GM04503 (cell line): ENCODE results near the gene NAV1.
"Not testable (repeated sequence)": the region's sequence is repeated elsewhere in the genome, so short reads cannot be mapped to it uniquely, and the experiment has no call there.

Experiments
- DNase-seq: peaks from one replicate; pipeline ENCODE4 v3.0.0-alpha.2; 2012; ENCODE audit warnings: low read depth

The NAV1 gene

GRCh38 chr1:201528631-201529252 lies 10.2 kb upstream of the NAV1 start:
- DNase-seq = no peak

GRCh38 chr1:201530741-201531531 lies 8.0 kb upstream of the NAV1 start:
- no peak for DNase-seq

GRCh38 chr1:201531551-201532425 lies 7.1 kb upstream of the NAV1 start:
- DNase-seq = no peak

- no peak for DNase-seq
Observed at GRCh38 chr1:201533836-201534235, 5.1 kb upstream of the NAV1 start.

- no peak for DNase-seq
Observed at GRCh38 chr1:201535046-201535918, 3.6 kb upstream of the NAV1 start.

- no peak for DNase-seq
Observed at GRCh38 chr1:201535919-201536245, 3.0 kb upstream of the NAV1 start.

GRCh38 chr1:201536558-201536957 lies 2.4 kb upstream of the NAV1 start:
- DNase-seq = peak; percentile 79

GRCh38 chr1:201537028-201537427 lies 1.9 kb upstream of the NAV1 start:
- no peak for DNase-seq

GRCh38 chr1:201537467-201537866 lies 1.5 kb upstream of the NAV1 start:
- DNase-seq = no peak

- DNase-seq = no peak
Observed at GRCh38 chr1:201537891-201538611, 876 bp upstream of the NAV1 start.

GRCh38 chr1:201539561-201540431 lies 869 bp downstream of the NAV1 start:
- DNase-seq = no peak

- no peak for DNase-seq
Observed at GRCh38 chr1:201540846-201541735, 2.2 kb downstream of the NAV1 start.

GRCh38 chr1:201542309-201543035 lies 3.5 kb downstream of the NAV1 start:
- DNase-seq = no peak

GRCh38 chr1:201543871-201544642 lies 5.1 kb downstream of the NAV1 start:
- DNase-seq = no peak

GRCh38 chr1:201544710-201545109 lies 5.8 kb downstream of the NAV1 start:
- DNase-seq = no peak

- DNase-seq = no peak
Observed at GRCh38 chr1:201545851-201546492, 7.0 kb downstream of the NAV1 start.

GRCh38 chr1:201549522-201549921 lies 10.6 kb downstream of the NAV1 start:
- not testable (repeated sequence) for DNase-seq
